G401.6 (cell line): ENCODE data around the gene SHISAL2B.
"Not testable (repeated sequence)": the region's sequence is repeated elsewhere in the genome, so short reads cannot be mapped to it uniquely, and the experiment has no call there.

ENCODE experiments used
- FAIRE-seq: peaks from 2 replicates; lab custom pipeline; 2012; peaks lifted over from hg19 to GRCh38; lab: Jason Lieb, UNC

SHISAL2B gene

DNA sequence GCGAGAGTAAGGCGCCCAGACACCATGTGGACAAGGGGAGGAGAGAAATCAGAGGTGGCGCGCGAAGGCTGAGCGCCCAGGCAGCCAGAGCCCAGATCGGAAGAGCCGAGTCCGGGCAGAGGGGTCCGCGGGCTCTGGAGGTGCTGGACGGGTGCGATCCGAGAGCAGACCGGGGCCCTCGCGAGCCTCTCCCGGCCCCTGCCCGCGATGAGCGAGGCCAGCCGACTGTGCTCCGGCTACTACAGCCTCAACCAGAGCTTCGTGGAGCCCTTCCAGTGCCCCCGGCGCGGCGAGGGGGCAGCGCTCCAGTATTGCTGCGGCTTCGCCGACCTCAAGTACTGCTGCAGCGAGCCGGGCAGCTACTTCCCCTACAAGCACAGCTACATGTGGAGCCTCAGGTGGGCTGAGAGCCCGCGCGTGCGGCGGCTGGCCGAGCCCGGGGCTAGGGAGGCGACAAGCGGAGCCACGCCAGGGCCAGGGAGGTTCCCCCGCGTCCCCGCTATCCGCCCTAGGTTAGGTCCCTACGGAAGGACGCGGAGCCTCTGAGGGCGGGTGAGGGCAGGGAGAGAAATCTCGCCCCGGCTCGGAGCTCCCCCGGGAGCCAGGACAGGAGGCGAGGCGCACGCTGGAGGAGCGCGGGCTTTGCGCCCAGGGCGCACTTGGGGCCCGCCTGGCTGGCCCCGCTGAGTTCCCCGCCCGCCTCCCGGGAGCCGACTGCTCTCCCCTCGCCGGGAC, at the start of gene SHISAL2B:
Gene SHISAL2B, plus strand, starts transcription at position 87 of the 735 bp plus-strand sequence. Its CDS starts 121 bp downstream, at position 208.
- FAIRE-seq = no peak

DNA sequence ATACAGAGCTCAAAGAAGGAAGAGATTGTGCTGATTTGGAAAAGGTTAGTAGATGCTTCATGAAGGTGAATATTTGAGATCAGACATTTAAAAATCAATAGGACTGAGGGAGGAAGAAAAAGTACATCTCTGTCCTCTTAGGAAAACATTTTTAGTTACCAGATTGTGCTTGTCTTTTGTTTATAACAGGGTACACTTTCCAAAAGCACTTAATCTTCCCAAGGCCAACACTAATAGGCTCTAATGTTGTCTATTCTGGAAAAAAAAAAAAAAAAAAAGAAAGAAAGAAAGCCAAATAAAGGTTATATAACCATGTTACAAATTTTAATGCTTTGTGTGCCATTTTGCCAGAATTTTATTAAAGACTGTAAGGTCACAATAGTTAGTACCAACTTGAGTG, 45.5 kb upstream of the SHISAL2B start:
- no peak for FAIRE-seq

DNA sequence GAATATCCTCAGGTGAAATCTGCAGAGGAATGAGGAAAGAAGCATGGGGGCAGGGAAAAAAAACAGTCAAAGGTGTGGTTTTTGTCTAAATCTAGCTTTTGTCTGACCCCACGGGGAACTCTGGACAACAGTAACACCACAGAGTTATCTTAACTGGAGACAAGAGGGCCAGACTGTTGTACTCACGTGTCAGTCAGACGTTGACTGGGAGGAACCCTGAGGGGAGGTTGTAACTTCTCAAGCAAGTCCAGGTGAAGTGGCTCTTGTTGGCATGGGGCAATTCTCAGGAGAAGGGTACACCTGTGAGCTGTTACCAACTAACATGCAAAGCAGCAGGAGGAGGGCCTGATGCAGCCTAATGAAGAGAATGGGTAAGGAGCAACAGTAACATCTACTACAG, 44.1 kb upstream of the SHISAL2B start:
- FAIRE-seq = no peak

DNA sequence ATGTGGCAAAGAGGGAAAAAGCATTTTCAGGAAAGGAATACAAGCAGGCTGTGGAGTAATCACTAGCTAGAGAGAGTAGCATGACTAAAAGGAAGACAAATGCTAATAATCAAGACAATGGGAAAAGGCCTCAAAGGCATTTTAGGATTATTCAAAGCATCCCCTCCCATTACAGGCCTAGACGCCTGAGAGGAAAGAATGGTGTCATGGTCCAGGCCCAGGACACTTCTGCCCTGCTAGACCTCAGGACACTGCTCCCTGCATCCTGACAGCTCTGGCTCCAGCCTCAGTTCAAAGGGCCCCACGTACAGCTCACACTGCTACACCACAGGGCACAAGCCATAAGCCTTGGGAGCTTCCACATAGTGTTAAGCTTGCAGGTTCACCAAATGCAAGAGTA, 40.8 kb upstream of the SHISAL2B start:
- FAIRE-seq = no peak

DNA sequence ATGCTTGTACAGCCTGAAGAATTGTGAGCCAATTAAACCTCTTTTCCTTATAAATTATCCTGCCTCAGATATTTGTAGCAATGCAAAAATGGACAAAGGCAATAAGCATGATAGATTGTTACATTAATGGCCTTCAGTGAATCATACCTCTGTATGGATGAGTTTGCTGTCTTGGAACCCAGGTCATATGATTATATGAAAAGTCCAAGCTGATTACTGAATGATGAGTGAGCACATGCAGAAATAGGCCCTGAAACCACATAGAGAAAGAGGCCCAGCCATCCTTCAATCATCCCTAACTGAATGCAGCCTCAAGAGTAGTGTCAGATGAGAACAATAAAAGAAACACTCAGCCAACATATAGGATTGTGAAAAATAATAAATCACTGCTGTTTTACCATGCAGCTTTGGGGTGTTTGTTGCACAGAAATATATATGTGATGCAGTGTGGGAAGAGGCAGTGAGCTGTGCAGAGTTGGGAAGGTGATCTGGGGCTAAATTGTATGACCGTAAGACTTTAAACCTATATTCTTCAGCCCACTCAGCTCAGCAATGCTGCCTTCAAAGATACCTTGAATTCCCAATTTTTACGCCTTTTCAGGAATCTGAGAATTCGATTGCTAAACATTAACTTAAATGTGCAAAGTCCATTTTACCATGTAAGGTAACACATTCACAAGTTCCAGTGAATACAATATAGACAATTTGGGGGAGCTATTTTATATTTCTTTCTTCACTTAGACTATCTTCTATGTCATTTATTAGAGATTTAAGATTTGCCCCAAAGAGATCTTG, 36.3 kb upstream of the SHISAL2B start:
- FAIRE-seq = no peak

DNA sequence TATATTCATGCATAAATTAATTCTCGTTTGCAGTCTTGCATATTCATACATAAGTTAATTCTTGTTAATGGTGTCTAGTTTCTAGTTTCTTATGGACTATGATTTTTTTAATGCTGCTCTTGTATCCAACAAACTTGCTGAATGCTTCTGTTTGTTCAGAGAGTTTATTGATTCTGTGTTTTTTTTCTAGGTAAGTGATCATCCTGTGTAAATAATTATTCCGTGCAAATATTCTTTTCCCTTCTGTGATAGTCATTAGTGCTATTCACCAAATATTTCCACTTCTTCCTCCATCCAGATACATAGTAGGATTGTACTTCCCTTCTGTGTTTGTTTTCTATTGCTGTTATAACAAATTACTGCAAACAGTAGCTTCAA, 35.8 kb upstream of the SHISAL2B start:
- no peak for FAIRE-seq

DNA sequence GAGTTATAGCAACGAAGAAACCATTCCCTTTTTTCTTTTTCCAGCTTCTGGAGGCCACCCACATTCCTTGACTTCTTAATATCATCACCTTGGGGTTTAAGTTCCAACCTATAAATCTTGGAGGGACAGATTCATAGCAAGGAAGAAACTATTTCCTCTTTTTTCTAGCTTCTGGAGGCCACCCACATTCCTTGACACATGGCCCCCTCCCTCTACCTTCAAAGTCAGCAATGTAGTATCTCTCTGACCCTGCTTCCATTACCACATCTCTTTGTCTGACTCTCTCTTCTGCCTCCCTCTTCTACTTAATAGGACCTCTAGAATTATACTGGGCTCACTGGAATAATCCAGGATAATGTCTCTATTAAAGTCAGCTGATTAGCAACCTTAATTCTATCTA, 34.7 kb upstream of the SHISAL2B start:
- FAIRE-seq = no peak

DNA sequence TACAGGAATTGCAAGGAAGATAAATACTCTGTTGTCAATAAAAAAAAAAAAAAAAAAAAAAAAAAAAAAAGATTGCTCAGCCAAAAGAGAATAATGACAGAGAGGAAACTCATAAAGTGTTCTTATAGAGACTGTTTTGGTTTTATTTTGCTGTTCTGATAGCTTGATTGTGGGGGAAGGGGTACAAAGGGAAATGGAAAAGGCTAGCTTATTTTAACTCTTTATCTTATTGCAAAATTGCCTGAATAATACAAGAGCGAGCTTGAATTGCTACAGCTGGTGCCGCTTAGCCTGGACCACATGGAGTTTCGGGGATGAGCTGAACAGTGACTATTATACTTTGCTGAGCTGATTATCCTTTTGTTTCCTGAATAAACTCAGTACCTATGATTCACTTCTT, 31.0 kb upstream of the SHISAL2B start:
- no peak for FAIRE-seq

DNA sequence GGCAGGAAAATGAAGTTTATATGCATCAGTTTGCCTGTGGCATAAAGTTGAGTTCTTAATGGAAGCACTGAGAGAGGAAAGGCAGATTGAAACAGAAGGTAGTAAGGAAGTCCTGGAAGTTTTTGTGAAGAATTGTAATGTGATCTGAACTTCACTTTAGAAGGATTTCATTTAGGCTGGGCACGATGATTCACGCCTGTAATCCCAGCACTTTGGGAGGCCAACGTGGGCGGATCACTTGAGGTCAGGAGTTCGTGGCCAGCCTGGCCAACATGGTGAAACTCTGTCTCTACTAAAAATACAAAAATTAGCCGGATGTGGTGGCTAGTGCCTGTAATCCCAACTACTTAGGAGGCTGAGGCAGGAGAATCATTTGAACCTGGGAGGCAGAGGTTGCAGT, 27.1 kb upstream of the SHISAL2B start:
- not testable (repeated sequence) for FAIRE-seq

DNA sequence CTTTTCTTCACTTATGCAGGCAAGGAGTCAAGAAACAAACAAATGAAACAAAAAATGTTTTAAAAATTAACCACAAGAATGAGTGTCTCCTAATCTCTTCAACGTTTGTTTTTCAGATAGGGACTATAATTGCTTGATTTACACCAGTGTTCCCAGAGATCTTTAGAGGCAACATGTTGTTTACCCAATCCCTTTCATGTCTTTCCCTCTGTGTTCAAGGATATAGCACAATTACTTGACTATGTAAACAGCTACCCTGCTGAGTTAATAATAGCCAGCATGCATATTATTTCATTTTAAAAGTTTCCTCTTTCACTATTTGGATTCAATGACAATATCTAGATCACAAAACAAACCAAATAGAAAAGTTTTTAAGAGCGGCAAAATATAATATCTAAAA, 25.1 kb upstream of the SHISAL2B start:
- no peak for FAIRE-seq

DNA sequence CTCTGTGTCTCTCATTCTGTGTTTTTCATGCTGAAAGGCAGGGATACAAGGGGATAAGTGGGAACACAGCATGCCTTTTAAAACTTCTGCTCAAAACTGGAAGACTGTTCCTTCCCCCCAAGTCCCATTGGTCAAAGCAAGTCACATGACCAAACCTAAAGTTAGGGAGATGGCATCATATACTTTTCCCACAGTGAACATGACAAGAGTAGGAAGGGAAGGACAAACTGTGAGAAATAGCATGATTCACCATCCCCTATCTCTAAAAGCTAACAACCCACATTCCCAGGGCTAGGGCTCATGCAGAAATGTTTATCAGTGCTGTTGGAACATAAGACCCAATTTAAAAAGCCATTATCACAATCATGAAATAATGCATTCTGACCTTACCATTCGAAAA, 24.2 kb upstream of the SHISAL2B start:
- FAIRE-seq = no peak

DNA sequence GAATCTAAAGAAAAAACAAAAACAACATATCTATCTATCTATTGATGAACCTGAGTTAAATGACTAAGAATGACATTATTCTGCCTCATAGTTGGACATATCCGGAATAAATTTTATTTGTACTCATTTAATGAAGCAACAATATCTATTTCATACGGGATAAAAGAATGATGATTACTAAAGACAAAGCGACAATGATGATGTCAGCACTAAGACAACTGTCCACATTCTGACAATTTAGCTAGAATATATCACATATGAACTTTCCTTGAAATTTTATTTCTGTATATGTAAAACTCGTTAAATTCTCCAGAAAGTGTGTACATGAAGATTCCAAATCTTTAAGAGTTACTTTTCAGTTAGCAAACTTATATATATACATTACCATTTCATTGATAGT, 23.2 kb upstream of the SHISAL2B start:
- FAIRE-seq = no peak

DNA sequence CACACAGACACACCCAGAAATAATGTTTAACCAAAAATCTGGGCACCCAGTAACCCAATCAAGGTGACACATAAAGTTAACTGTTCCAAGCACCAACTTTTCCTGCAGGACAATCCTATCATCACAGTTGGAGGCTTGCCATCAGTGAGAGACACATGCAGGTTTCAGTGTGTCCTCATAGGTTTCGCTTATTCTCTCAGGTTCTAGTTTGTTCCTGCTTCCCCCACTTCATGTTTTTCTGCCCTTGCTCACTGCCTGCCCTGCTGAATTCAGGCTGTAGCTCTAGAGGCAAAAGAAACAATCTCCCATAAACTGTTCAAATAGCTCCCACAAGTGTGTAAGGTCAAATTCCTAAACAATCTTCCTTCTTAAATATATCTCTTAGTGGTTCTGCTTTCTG, 20.0 kb upstream of the SHISAL2B start:
- FAIRE-seq = no peak

DNA sequence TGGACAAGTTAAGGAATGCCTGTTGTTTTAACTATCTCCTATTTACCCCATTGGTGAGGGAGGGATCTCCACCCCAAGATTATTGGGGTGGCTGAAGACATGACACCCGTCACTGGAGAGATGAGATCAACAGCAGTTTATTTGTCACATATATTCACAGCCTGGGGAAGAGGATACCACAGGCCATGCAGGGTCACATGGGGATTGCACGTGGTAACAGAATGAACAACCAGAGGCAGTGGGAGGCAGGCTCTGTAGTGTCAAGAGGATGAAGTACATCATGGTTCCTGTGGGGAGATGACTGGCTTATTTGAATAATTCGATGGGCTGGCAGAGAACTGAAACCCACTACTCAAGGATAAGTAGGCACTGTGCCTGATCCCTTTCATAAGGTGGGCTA, 18.6 kb upstream of the SHISAL2B start:
- FAIRE-seq = no peak

DNA sequence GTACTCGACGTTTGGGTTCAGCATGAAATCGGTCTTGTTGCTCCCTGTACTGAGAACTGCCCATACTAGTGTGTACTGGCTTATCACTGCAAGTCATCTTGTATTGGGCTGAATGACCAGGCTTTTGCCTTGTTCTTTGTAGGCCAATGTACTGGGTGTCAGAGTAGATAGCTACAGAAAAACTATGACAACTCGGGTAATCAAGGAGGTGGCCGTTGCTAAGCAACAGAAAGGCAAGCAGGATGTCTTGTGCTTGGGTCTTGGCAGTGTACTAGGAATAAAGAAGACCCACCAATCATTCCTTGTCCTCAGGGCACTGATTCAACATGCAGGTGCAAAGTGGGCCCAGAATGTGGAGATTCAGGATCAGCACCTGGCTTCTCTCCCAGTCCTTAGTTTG, 11.9 kb upstream of the SHISAL2B start:
- no peak for FAIRE-seq

DNA sequence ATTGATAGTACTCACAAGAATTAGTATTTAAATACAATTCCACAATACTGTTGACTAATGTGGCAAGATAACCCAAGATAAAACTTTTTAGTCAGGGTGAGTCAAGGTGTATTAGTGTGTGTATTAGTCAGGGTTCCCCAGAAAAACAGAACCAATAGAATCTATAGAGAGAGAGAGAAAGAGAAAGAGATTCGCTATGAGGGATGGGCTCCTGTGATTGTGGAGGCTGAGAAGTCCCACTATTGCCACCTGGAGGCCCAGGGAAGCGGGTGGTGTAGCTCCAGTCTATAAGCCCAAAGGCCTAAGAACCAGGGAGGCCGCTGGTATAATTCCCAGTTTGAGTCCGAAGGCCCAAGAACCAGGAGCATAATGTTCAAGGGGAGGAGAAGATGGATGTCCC, 10.0 kb upstream of the SHISAL2B start:
- FAIRE-seq = no peak

DNA sequence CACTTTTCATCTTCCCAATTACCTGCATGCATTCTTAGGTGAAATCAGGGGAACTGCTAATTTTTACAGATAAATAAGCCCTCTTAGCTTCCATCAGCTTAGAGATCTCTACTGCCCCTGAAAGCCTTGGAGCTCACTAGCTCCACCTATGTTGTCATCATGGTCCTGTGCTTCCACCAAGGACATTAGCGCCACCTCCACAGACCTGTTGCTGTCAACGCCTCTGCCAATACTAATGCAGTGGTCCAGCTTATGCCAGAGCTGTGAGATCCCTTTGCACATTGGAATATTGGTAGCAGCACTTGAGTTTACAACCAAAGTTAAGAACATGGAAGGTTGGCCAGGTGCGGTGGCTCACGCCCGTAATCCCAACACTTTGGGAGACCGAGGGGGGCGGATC, 7.7 kb upstream of the SHISAL2B start:
- no peak for FAIRE-seq

DNA sequence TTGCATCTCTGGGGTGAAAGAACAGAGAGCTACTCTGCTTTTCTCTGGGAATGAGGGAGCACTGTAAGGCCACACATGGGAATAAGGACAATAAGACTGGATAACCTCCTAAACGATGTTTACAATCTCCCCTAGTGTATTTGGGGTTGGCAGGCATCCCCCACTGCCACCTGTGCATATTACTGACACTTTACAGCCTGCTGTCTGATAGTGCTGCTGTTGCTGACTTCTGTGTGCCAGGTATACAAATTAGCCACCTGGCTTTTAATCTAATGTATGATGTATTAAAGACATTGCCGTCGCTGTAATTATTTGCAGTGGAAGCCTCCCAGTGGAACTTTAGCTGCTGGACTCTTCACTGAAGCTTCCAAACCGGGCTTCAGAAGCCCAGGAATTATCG, 4.4 kb upstream of the SHISAL2B start:
- no peak for FAIRE-seq

DNA sequence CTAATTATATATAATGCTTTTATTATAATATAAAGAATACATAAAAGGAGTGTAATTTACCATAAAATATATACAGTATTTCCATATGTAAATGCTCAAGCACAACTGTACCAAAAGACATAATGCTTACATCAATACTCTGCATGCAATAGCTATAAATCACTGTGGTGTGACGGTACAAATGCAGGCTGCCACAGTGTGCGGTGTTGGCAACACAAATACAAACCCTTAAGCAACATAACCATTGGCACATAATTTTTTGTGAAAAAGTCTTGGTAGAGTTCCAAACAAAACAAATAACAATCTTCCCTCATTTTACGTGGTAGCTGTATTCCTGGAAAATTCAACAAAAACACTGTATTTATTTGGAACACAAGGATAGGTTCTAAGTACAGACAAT, 1.9 kb upstream of the SHISAL2B start:
- FAIRE-seq = no peak

DNA sequence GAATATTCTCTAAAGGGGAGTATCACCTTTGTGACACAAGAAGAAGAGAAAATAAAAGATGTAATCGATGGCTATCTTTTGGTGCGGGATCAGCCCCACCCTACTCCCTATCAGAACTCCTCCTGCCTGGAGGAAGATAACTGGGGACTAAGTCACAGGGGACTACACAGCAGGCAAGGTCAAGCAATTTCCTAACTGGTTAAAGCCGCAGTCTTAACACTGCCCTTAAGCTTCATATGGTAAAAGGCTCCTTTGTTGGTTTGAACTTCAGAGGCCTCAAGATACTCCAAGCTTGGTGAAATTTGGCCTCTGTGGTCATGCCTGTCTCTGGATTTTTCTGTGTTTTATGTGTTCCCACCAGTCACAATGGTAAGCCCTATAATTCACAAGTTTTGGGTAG, 1.3 kb upstream of the SHISAL2B start:
- no peak for FAIRE-seq

DNA sequence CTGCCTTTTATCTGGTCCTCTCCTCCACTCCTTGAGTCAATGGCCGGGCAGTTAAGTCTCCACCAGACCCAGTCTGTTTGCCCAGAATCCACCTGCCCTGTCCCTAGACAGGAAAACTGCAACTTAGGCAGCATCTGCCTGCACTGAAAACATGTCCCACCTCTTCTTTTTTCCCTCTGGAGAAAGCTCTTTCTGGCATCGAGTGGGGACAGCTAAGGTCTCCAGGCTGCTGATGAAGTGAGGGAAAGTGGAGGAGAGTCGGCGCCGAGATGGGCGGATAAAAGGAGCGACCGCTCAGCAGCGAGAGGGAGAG, 243 bp upstream of the SHISAL2B start:
- FAIRE-seq = no peak

DNA sequence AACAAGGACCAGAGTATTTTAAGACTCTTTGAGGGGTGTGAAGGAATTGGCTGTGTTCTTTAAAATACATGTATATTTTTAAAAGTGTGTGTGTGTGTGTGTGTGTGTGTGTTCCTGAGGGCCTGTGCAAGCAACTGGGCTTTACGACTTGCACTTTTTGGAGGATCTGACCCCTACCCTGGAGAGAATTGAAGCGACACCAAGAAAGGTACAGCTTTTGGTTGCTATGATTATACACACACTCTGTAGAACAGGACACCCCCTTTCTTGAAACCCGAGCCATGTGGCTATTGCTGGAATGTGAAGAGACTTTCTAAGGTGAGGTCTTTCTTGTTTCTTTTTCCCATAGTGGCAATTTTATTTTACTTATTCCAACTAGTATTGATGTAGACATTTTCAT, 988 bp downstream of the SHISAL2B start:
- no peak for FAIRE-seq

DNA sequence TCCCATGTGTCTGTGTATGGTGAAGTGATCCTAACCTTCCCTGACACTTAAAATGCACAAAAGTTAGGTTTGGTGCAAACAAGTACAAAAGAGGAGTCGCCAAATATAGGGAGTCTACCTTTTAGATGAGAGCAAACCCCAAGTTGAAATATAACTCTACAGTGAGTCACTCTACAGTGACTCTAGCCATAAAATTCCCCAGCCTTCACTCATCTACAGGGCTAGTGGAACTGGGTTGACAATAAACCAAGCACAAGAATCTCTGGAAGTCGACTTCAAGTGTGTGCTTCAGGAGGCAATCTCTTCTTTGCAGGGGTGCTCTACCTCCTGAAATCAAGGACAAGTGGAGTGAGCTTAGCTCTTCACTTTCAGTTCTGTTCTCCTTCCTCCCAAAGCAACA, 3.3 kb downstream of the SHISAL2B start:
- FAIRE-seq = no peak

DNA sequence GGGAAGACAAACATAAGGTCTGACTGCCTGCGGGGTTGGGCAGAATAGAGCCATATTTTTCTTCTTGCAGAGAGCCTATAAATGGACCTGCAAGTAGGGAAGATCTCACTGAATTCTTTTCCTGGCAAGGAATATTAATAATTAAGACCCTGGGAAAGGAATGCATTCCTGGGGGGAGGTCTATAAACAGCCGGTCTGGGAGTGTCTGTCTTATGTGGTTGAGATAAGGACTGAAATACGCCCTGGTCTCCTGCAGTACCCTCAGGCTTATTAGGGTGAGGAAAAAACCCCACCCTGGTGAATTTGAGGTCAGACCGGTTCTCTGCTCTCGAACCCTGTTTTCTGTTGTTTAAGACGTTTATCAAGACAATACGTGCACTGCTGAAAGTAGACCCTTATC, 6.1 kb downstream of the SHISAL2B start:
- not testable (repeated sequence) for FAIRE-seq
